Right renal cortex interstitium (tissue), 3 donors: ENCODE measurements around the gene RNFT2. TPM values are rescaled to one million over a fixed set of nuclear protein-coding genes. Genes with fewer than 3 reads are reported as not detected.

Experiments
- DNase-seq, 3 donors: peaks; one replicate each; pipeline ENCODE4 v3.0.0-alpha.2; 2013; ENCODE audit warnings: low read depth in 3 of 3, low spot score in 2 of 3
- polyA plus RNA-seq, 3 donors: library from polyadenylated mRNA; unstranded; fragments of 120-200 nt; gene quantifications; one replicate each; pipeline ENCODE4 v1.2.1, GENCODE V29; 2013; ENCODE audit not compliant: insufficient read length in 3 of 3

The RNFT2 gene
- polyA plus RNA-seq, 3 donors, result 4.8 to 6.4 (median 5.2) TPM

GRCh38 chr12:116709768-116710167 is 28.3 kb upstream of the RNFT2 start:
- no peak for DNase-seq

- no peak for DNase-seq
Observed at GRCh38 chr12:116710370-116711150, 27.6 kb upstream of the RNFT2 start.

GRCh38 chr12:116712458-116713303 is 25.4 kb upstream of the RNFT2 start:
- DNase-seq, result no peak

GRCh38 chr12:116713527-116713926 is 24.6 kb upstream of the RNFT2 start:
- no peak for DNase-seq

- no peak for DNase-seq
Observed at GRCh38 chr12:116714175-116714574, 23.9 kb upstream of the RNFT2 start.

GRCh38 chr12:116717466-116718437 is 20.4 kb upstream of the RNFT2 start:
- no peak for DNase-seq

- no peak for DNase-seq
Observed at GRCh38 chr12:116718655-116719454, 19.3 kb upstream of the RNFT2 start.

- no peak for DNase-seq
Observed at GRCh38 chr12:116719731-116720528, 18.2 kb upstream of the RNFT2 start.

- DNase-seq, result no peak
Observed at GRCh38 chr12:116722245-116722644, 15.9 kb upstream of the RNFT2 start.

- DNase-seq, result no peak
Observed at GRCh38 chr12:116726694-116727093, 11.4 kb upstream of the RNFT2 start.

GRCh38 chr12:116727261-116727660 is 10.9 kb upstream of the RNFT2 start:
- DNase-seq, result no peak

- no peak for DNase-seq
Observed at GRCh38 chr12:116727891-116728290, 10.2 kb upstream of the RNFT2 start.

- DNase-seq, result no peak
Observed at GRCh38 chr12:116731801-116732200, 6.3 kb upstream of the RNFT2 start.

- DNase-seq, result no peak
Observed at GRCh38 chr12:116734156-116734768, 3.9 kb upstream of the RNFT2 start.

GRCh38 chr12:116735084-116735483 is 3.0 kb upstream of the RNFT2 start:
- DNase-seq, result no peak

- no peak for DNase-seq
Observed at GRCh38 chr12:116735951-116736599, 2.0 kb upstream of the RNFT2 start.

GRCh38 chr12:116736962-116737773 is 947 bp upstream of the RNFT2 start:
- DNase-seq, result no peak
